ENCODE measurements around the gene TBRG4. TPM values are rescaled to one million over a fixed set of nuclear protein-coding genes. Genes with fewer than 3 reads are reported as not detected.
A peak's percentile ranks its signal among the peaks of the same experiment; 100 is the strongest.

Gene TBRG4
- total and polyA plus RNA-seq, 10 donors = 37.9 to 77.1 (median 57.9) TPM

GRCh38 chr7:45149606-45150005, 38.1 kb upstream of the TBRG4 start:
- intact Hi-C loops (cut with DNase I; ENCODE audit: low total_unique reads) = loop anchor here (10.0 kb wide), 1 partner anchor 705 kb away; no protein-coding TSS in a partner anchor
- WGBS, 5 donors = 70 to 81% (median 76%) methylated on average over 5 of the region's 5 CpGs

GRCh38 chr7:45148653-45148973, 37.1 kb upstream of the TBRG4 start:
- 83 to 90% (median 87%) methylated on average over 10 of the region's 10 CpGs for WGBS, 5 donors
- Histone ChIP-seq H3K9me3 (no peaks in the 10 kb centered on the region), H3K4me1 (no peaks in the 10 kb centered on the region), H3K27ac (no peak overlapping the region), H3K4me3 (no peak overlapping the region), H3K36me3 (no peaks in the 10 kb centered on the region), H3K27me3 (replicated peaks in 1 of 7) (peaks cover 0 to 36% (median 0%) of the 10 kb centered on the region in 7 donors)
- no peak for TF ChIP-seq POLR2AphosphoS5 (IDR thresholded peaks at IDR 0.05)
- TF ChIP-seq POLR2A (IDR thresholded peaks at IDR 0.05) = no peak
- no peak for TF ChIP-seq CTCF (IDR thresholded peaks at IDR 0.05 in 8 of 11, conservative IDR thresholded peaks at IDR 0.05 in 3 of 11)
- no peak for DNase-seq
- intact Hi-C loops (cut with DNase I; ENCODE audit: low total_unique reads) = no loop called here

More at GRCh38 chr7:45149606-45150005, 38.1 kb upstream of the TBRG4 start:
- Histone ChIP-seq H3K27me3 (replicated peaks in 1 of 7) (peaks cover 0 to 34% (median 0%) of the 10 kb centered on the region in 7 donors), H3K4me1 (peaks cover 0 to 4% (median 4%) of the 10 kb centered on the region in 6 donors), H3K27ac (no peak overlapping the region), H3K9me3 (no peaks in the 10 kb centered on the region), H3K36me3 (no peaks in the 10 kb centered on the region), H3K4me3 (no peak overlapping the region)
- TF ChIP-seq POLR2A (IDR thresholded peaks at IDR 0.05) (no peak), POLR2AphosphoS5 (IDR thresholded peaks at IDR 0.05) (no peak), CTCF (IDR thresholded peaks at IDR 0.05 in 8 of 11, conservative IDR thresholded peaks at IDR 0.05 in 3 of 11) (no peak)
- DNase-seq = peak; percentile 33

GRCh38 chr7:45147858-45148652, 36.6 kb upstream of the TBRG4 start:
- WGBS, 5 donors = 65 to 76% (median 72%) methylated on average over 19 to 32 of the region's 32 CpGs
- TF ChIP-seq CTCF (IDR thresholded peaks at IDR 0.05 in 8 of 11, conservative IDR thresholded peaks at IDR 0.05 in 3 of 11) = no peak
- TF ChIP-seq POLR2A (IDR thresholded peaks at IDR 0.05) = no peak
- TF ChIP-seq POLR2AphosphoS5 (IDR thresholded peaks at IDR 0.05) = no peak
- H3K36me3 ChIP-seq = no peaks in the 10 kb centered on the region
- no peak overlapping the region for H3K27ac ChIP-seq
- peaks cover 0 to 36% (median 0%) of the 10 kb centered on the region in 7 donors for H3K27me3 ChIP-seq (replicated peaks in 1 of 7)
- H3K4me3 ChIP-seq = no peak overlapping the region
- H3K4me1 ChIP-seq = no peaks in the 10 kb centered on the region
- H3K9me3 ChIP-seq = no peaks in the 10 kb centered on the region
- peak; percentile 68 for DNase-seq
- intact Hi-C loops (cut with DNase I; ENCODE audit: low total_unique reads) = no loop called here

GRCh38 chr7:45146531-45147379, 35.3 kb upstream of the TBRG4 start:
- peak; percentile 56 for DNase-seq
- peaks cover 0 to 36% (median 0%) of the 10 kb centered on the region in 7 donors for H3K27me3 ChIP-seq (replicated peaks in 1 of 7)
- intact Hi-C loops (cut with DNase I; ENCODE audit: low total_unique reads) = no loop called here
- H3K36me3 ChIP-seq = no peaks in the 10 kb centered on the region
- TF ChIP-seq POLR2AphosphoS5 (IDR thresholded peaks at IDR 0.05) (no peak), POLR2A (IDR thresholded peaks at IDR 0.05) (no peak), CTCF (IDR thresholded peaks at IDR 0.05 in 8 of 11, conservative IDR thresholded peaks at IDR 0.05 in 3 of 11) (no peak)
- no peaks in the 10 kb centered on the region for H3K4me1 ChIP-seq
- H3K4me3 ChIP-seq = no peak overlapping the region
- no peak overlapping the region for H3K27ac ChIP-seq
- no peaks in the 10 kb centered on the region for H3K9me3 ChIP-seq
- WGBS, 5 donors = 79 to 87% (median 83%) methylated on average over 15 to 19 of the region's 19 CpGs

All from spleen (tissue), 11 donors.